Thyroid gland (tissue), 4 donors: Measurements from ENCODE around the gene ELMO1. TPM values are rescaled to one million over a fixed set of nuclear protein-coding genes. Genes with fewer than 3 reads are reported as not detected.
A peak's percentile ranks its signal among the peaks of the same experiment; 100 is the strongest.

Experiments used
- DNase-seq, 2 donors: peaks; one replicate each; pipeline ENCODE4 v3.0.0-alpha.2; 2019
- H3K27ac ChIP-seq, 3 donors: fragments of 200-600 bp; sonication (generic); 1 replicate in 2 of 3; 2 replicates in 1 of 3; pipeline ENCODE4 v1.5.1; 2016 to 2019; ENCODE audit warnings: mild to moderate bottlenecking in 1 of 3, moderate library complexity in 1 of 3
- H3K27me3 ChIP-seq: fragments of 200-600 bp; sonication (generic); one replicate; pipeline ENCODE4 v1.5.1; 2019
- H3K36me3 ChIP-seq, 2 donors: fragments of 200-600 bp; sonication (generic); one replicate each; pipeline ENCODE4 v1.5.1; 2016 to 2019
- H3K4me1 ChIP-seq, 2 donors: fragments of 200-600 bp; sonication (generic); one replicate each; pipeline ENCODE4 v1.5.1; 2017 to 2019
- H3K4me3 ChIP-seq, 3 donors: fragments of 200-600 bp; sonication (generic); replicated peaks in 1 of 3; 1 replicate in 2 of 3; 2 replicates in 1 of 3; pipeline ENCODE4 v1.5.1; 2016; ENCODE audit warnings: mild to moderate bottlenecking in 1 of 3
- H3K9me3 ChIP-seq: fragments of 200-600 bp; sonication (generic); one replicate; pipeline ENCODE4 v1.5.1; 2017
- CTCF ChIP-seq, 6 experiments: fragments of 200-600 bp in 3 of 6; fragments of 450-650 bp in 3 of 6; sonication (generic) in 3 of 6; IDR thresholded peaks; one replicate each; pipeline ENCODE4 v1.5.1; 2016 to 2019; ENCODE audit warnings: antibody characterized with exemption in 6 of 6, mild to moderate bottlenecking in 2 of 6, inconsistent platforms in 1 of 6, moderate library complexity in 1 of 6
- POLR2A ChIP-seq, 2 donors: fragments of 450-650 bp; IDR thresholded peaks; one replicate each; pipeline ENCODE4 v1.6.1; 2017; ENCODE audit warnings: antibody characterized with exemption in 2 of 2, mild to moderate bottlenecking in 2 of 2, moderate library complexity in 1 of 2
- WGBS, 2 donors: methylation state at CpG; one replicate each; pipeline ENCODE4 v1.1.5; 2017; 5-methylcytosine and 5-hydroxymethylcytosine counted together
- intact Hi-C: fragments of 100-400 bp; cut with DNase I; formaldehyde crosslinking; loops from one replicate; pipeline ENCODE4 v1.15.1; 2023
- total RNA-seq, 4 donors: library from RNA; depleted of rRNA; stranded (reverse); fragments of >200 nt; gene quantifications; one replicate each; pipeline ENCODE4 v1.2.3, GENCODE V29; 2016

ELMO1 gene
- total RNA-seq, 4 donors from 2014 or later, result 168 to 423 (median 312) TPM

GRCh38 chr7:37320140-37320847 lies 128.4 kb downstream of the ELMO1 start:
- DNase-seq, result no peak
- intact Hi-C loops, result no loop called here
- Histone ChIP-seq H3K4me3 (no peak overlapping the region), H3K9me3 (no peaks in the 10 kb centered on the region), H3K4me1 (peaks cover 4 to 5% of the 10 kb centered on the region in 2 donors), H3K36me3 (no peaks in the 10 kb centered on the region), H3K27me3 (no peaks in the 10 kb centered on the region), H3K27ac (no peak overlapping the region)
- WGBS, 2 donors, result 89 to 92% methylated on average over 6 of the region's 6 CpGs
- TF ChIP-seq POLR2A (IDR thresholded peaks at IDR 0.05) (no peak), CTCF (IDR thresholded peaks at IDR 0.05) (no peak)

- TF ChIP-seq CTCF (IDR thresholded peaks at IDR 0.05) (no peak), POLR2A (IDR thresholded peaks at IDR 0.05) (no peak)
- Histone ChIP-seq H3K27ac (no peak overlapping the region), H3K36me3 (no peaks in the 10 kb centered on the region), H3K27me3 (no peaks in the 10 kb centered on the region), H3K9me3 (no peaks in the 10 kb centered on the region), H3K4me3 (no peak overlapping the region), H3K4me1 (peaks cover 5 to 8% of the 10 kb centered on the region in 2 donors)
- no peak for DNase-seq
- 88 to 91% methylated on average over 2 of the region's 2 CpGs for WGBS, 2 donors
- intact Hi-C loops, result no loop called here
Measured at GRCh38 chr7:37318541-37318940, 130.1 kb downstream of the ELMO1 start.

GRCh38 chr7:37315772-37316715 lies 132.6 kb downstream of the ELMO1 start:
- WGBS, 2 donors, result 81 to 92% methylated on average over 5 of the region's 5 CpGs
- DNase-seq, result no peak
- H3K27ac ChIP-seq, result peak overlapping the region in 1 of 3 donors; percentile 18
- H3K4me3 ChIP-seq, result no peak overlapping the region
- no peaks in the 10 kb centered on the region for H3K36me3 ChIP-seq
- H3K9me3 ChIP-seq, result no peaks in the 10 kb centered on the region
- H3K27me3 ChIP-seq, result no peaks in the 10 kb centered on the region
- peaks cover 12 to 16% of the 10 kb centered on the region in 2 donors for H3K4me1 ChIP-seq
- intact Hi-C loops, result no loop called here
- TF ChIP-seq CTCF (IDR thresholded peaks at IDR 0.05) (no peak), POLR2A (IDR thresholded peaks at IDR 0.05) (no peak)

- Histone ChIP-seq H3K4me1 (peaks cover 12 to 16% of the 10 kb centered on the region in 2 donors), H3K4me3 (no peak overlapping the region), H3K27ac (peak overlapping the region in 1 of 3 donors; percentile 6), H3K27me3 (no peaks in the 10 kb centered on the region), H3K36me3 (no peaks in the 10 kb centered on the region), H3K9me3 (no peaks in the 10 kb centered on the region)
- intact Hi-C loops, result no loop called here
- WGBS, 2 donors, result 85 to 92% methylated on average over 1 of the region's 1 CpG
- DNase-seq, result no peak
- no peak for TF ChIP-seq POLR2A (IDR thresholded peaks at IDR 0.05)
- no peak for TF ChIP-seq CTCF (IDR thresholded peaks at IDR 0.05)
Measured at GRCh38 chr7:37312608-37313007, 136.1 kb downstream of the ELMO1 start.

- intact Hi-C loops, result no loop called here
- WGBS, 2 donors, result 73 to 76% methylated on average over 6 of the region's 6 CpGs
Measured at GRCh38 chr7:37311355-37311754, 137.3 kb downstream of the ELMO1 start.

More at GRCh38 chr7:37311355-37311754, 137.3 kb downstream of the ELMO1 start:
- no peak for DNase-seq
- Histone ChIP-seq H3K27me3 (no peaks in the 10 kb centered on the region), H3K4me1 (peaks cover 10 to 16% of the 10 kb centered on the region in 2 donors), H3K36me3 (no peaks in the 10 kb centered on the region), H3K9me3 (no peaks in the 10 kb centered on the region), H3K27ac (no peak overlapping the region), H3K4me3 (no peak overlapping the region)
- TF ChIP-seq POLR2A (IDR thresholded peaks at IDR 0.05) (no peak), CTCF (IDR thresholded peaks at IDR 0.05) (no peak)
